ENCODE results near the gene CNGA1. TPM values are rescaled to one million over a fixed set of nuclear protein-coding genes. Genes with fewer than 3 reads are reported as not detected.
"Not testable (repeated sequence)": the region's sequence is repeated elsewhere in the genome, so short reads cannot be mapped to it uniquely, and the experiment has no call there.

CNGA1 gene
- total RNA-seq, 1 experiment from 2014 or later, result not detected

GRCh38 chr4:48017108-48017571 lies 659 bp upstream of the CNGA1 start:
- H3K36me3 ChIP-seq, result no peaks in the 10 kb centered on the region
- H3K4me3 ChIP-seq, result peak overlapping the region; percentile 58
- no peaks in the 10 kb centered on the region for H3K9me3 ChIP-seq (replicated peaks)
- DNase-seq, result no peak
- no peaks in the 10 kb centered on the region for H3K27me3 ChIP-seq
- no peak overlapping the region for H3K27ac ChIP-seq
- no peaks in the 10 kb centered on the region for H3K4me1 ChIP-seq

- Histone ChIP-seq H3K4me1 (no peaks in the 10 kb centered on the region), H3K9me3 (replicated peaks) (no peaks in the 10 kb centered on the region; the same call in 1 of the 2 replicates), H3K36me3 (no peaks in the 10 kb centered on the region), H3K27ac (no peak overlapping the region), H3K27me3 (no peaks in the 10 kb centered on the region), H3K4me3 (no peak overlapping the region)
- DNase-seq, result no peak
Measured at GRCh38 chr4:48015678-48016077, 803 bp downstream of the CNGA1 start.

- no peaks in the 10 kb centered on the region; the same call in 1 of the 2 replicates for H3K9me3 ChIP-seq (replicated peaks)
- H3K4me3 ChIP-seq, result no peak overlapping the region
- H3K4me1 ChIP-seq, result no peaks in the 10 kb centered on the region
- no peaks in the 10 kb centered on the region for H3K27me3 ChIP-seq
- H3K36me3 ChIP-seq, result no peaks in the 10 kb centered on the region
- no peak for DNase-seq
- H3K27ac ChIP-seq, result no peak overlapping the region
Measured at GRCh38 chr4:48015216-48015615, 1.3 kb downstream of the CNGA1 start.

GRCh38 chr4:48012824-48013223 lies 3.7 kb downstream of the CNGA1 start:
- Histone ChIP-seq H3K27ac (no peak overlapping the region), H3K4me1 (no peaks in the 10 kb centered on the region), H3K36me3 (no peaks in the 10 kb centered on the region), H3K27me3 (no peaks in the 10 kb centered on the region), H3K4me3 (no peak overlapping the region), H3K9me3 (replicated peaks) (peaks cover 5% of the 10 kb centered on the region; the same call in 1 of the 2 replicates)
- DNase-seq, result no peak

- H3K9me3 ChIP-seq (replicated peaks), result peaks cover 5% of the 10 kb centered on the region
- H3K36me3 ChIP-seq, result no peaks in the 10 kb centered on the region
- H3K27me3 ChIP-seq, result no peaks in the 10 kb centered on the region
- H3K27ac ChIP-seq, result no peak overlapping the region
- DNase-seq, result no peak
- no peak overlapping the region for H3K4me3 ChIP-seq
- no peaks in the 10 kb centered on the region for H3K4me1 ChIP-seq
Measured at GRCh38 chr4:48011722-48012121, 4.8 kb downstream of the CNGA1 start.

GRCh38 chr4:48010906-48011305 lies 5.6 kb downstream of the CNGA1 start:
- not testable (repeated sequence) for H3K4me1 ChIP-seq, H3K27ac ChIP-seq, H3K27me3 ChIP-seq, H3K4me3 ChIP-seq, H3K36me3 ChIP-seq, DNase-seq
- H3K9me3 ChIP-seq (replicated peaks), result peaks cover 10% of the 10 kb centered on the region

- DNase-seq, result peak; percentile 4 to 28
- H3K9me3 ChIP-seq (replicated peaks), result peaks cover 14% of the 10 kb centered on the region
- no peaks in the 10 kb centered on the region for H3K36me3 ChIP-seq
- H3K4me1 ChIP-seq, result no peaks in the 10 kb centered on the region
- H3K4me3 ChIP-seq, result no peak overlapping the region
- no peak overlapping the region for H3K27ac ChIP-seq
- H3K27me3 ChIP-seq, result no peaks in the 10 kb centered on the region
Measured at GRCh38 chr4:48008021-48008596, 8.4 kb downstream of the CNGA1 start.

GRCh38 chr4:48005781-48006180 lies 10.7 kb downstream of the CNGA1 start:
- DNase-seq, result no peak
- H3K4me1 ChIP-seq, result no peaks in the 10 kb centered on the region

GRCh38 chr4:48003568-48003967 lies 12.9 kb downstream of the CNGA1 start:
- H3K9me3 ChIP-seq (replicated peaks), result peaks cover 11% of the 10 kb centered on the region
- not testable (repeated sequence) for H3K27me3 ChIP-seq, H3K27ac ChIP-seq, H3K4me3 ChIP-seq, H3K4me1 ChIP-seq, H3K36me3 ChIP-seq
- peak; percentile 22 to 45 for DNase-seq

More at GRCh38 chr4:48005781-48006180, 10.7 kb downstream of the CNGA1 start:
- Histone ChIP-seq H3K4me3 (no peak overlapping the region), H3K9me3 (replicated peaks) (peaks cover 14% of the 10 kb centered on the region), H3K27me3 (no peaks in the 10 kb centered on the region), H3K27ac (no peak overlapping the region), H3K36me3 (no peaks in the 10 kb centered on the region)

GRCh38 chr4:48002267-48002666 lies 14.2 kb downstream of the CNGA1 start:
- no peaks in the 10 kb centered on the region for H3K36me3 ChIP-seq
- no peak for DNase-seq
- H3K4me3 ChIP-seq, result no peak overlapping the region
- H3K9me3 ChIP-seq (replicated peaks), result peaks cover 9% of the 10 kb centered on the region
- H3K27me3 ChIP-seq, result no peaks in the 10 kb centered on the region
- no peaks in the 10 kb centered on the region for H3K4me1 ChIP-seq
- no peak overlapping the region for H3K27ac ChIP-seq

- Histone ChIP-seq H3K36me3 (no peaks in the 10 kb centered on the region), H3K9me3 (replicated peaks) (no peaks in the 10 kb centered on the region; the same call in 1 of the 2 replicates), H3K4me3 (no peak overlapping the region), H3K4me1 (no peaks in the 10 kb centered on the region), H3K27ac (no peak overlapping the region), H3K27me3 (no peaks in the 10 kb centered on the region)
- no peak for DNase-seq
Measured at GRCh38 chr4:47996021-47996420, 20.5 kb downstream of the CNGA1 start.

- not testable (repeated sequence) for H3K27me3 ChIP-seq; H3K4me3 ChIP-seq; H3K9me3 ChIP-seq (replicated peaks); H3K36me3 ChIP-seq; DNase-seq; H3K4me1 ChIP-seq; H3K27ac ChIP-seq
Measured at GRCh38 chr4:47992475-47992874, 24.0 kb downstream of the CNGA1 start.

- Histone ChIP-seq H3K4me3 (no peak overlapping the region), H3K36me3 (no peaks in the 10 kb centered on the region), H3K27me3 (no peaks in the 10 kb centered on the region; the same call in 1 of the 2 replicates), H3K9me3 (replicated peaks) (no peaks in the 10 kb centered on the region), H3K27ac (no peak overlapping the region), H3K4me1 (no peaks in the 10 kb centered on the region)
- DNase-seq, result no peak
Measured at GRCh38 chr4:47990145-47990544, 26.3 kb downstream of the CNGA1 start.

- H3K27ac ChIP-seq, result no peak overlapping the region
- H3K27me3 ChIP-seq, result no peaks in the 10 kb centered on the region
- H3K9me3 ChIP-seq (replicated peaks), result no peaks in the 10 kb centered on the region
- no peak overlapping the region for H3K4me3 ChIP-seq
- H3K4me1 ChIP-seq, result no peaks in the 10 kb centered on the region
- no peaks in the 10 kb centered on the region for H3K36me3 ChIP-seq
- no peak for DNase-seq
Measured at GRCh38 chr4:47974566-47974965, 41.9 kb downstream of the CNGA1 start.

GRCh38 chr4:47972721-47973120 lies 43.8 kb downstream of the CNGA1 start:
- H3K4me3 ChIP-seq, result no peak overlapping the region
- H3K9me3 ChIP-seq (replicated peaks), result no peaks in the 10 kb centered on the region
- no peaks in the 10 kb centered on the region for H3K4me1 ChIP-seq
- no peaks in the 10 kb centered on the region for H3K36me3 ChIP-seq
- no peak for DNase-seq
- H3K27me3 ChIP-seq, result no peaks in the 10 kb centered on the region
- H3K27ac ChIP-seq, result no peak overlapping the region

- H3K27ac ChIP-seq, result no peak overlapping the region
- DNase-seq, result no peak
- no peaks in the 10 kb centered on the region for H3K9me3 ChIP-seq (replicated peaks)
- no peaks in the 10 kb centered on the region for H3K4me1 ChIP-seq
- no peaks in the 10 kb centered on the region for H3K36me3 ChIP-seq
- no peaks in the 10 kb centered on the region for H3K27me3 ChIP-seq
- H3K4me3 ChIP-seq, result no peak overlapping the region
Measured at GRCh38 chr4:47972181-47972580, 44.3 kb downstream of the CNGA1 start.
